Peyer's patch (tissue), 4 donors: ENCODE results near the gene LDB3. TPM values are rescaled to one million over a fixed set of nuclear protein-coding genes. Genes with fewer than 3 reads are reported as not detected.

Source experiments
- DNase-seq, 3 donors: peaks; one replicate each; pipeline ENCODE4 v3.0.0-alpha.2; 2017 to 2019
- H3K27ac ChIP-seq, 4 donors: fragments of 200-600 bp; sonication (generic); one replicate each; pipeline ENCODE4 v1.5.1; 2016 to 2019
- H3K27me3 ChIP-seq, 2 donors: fragments of 200-600 bp; sonication (generic); one replicate each; pipeline ENCODE4 v1.5.1; 2019
- H3K36me3 ChIP-seq, 3 donors: fragments of 200-600 bp; sonication (generic); one replicate each; pipeline ENCODE4 v1.5.1; 2016 to 2019
- H3K4me1 ChIP-seq, 4 donors: fragments of 200-600 bp; sonication (generic); one replicate each; pipeline ENCODE4 v1.5.1; 2016 to 2019
- H3K4me3 ChIP-seq, 4 donors: fragments of 200-600 bp; sonication (generic); 1 replicate in 3 of 4; 2 replicates in 1 of 4; pipeline ENCODE4 v1.5.1; 2016 to 2019; ENCODE audit warnings: mild to moderate bottlenecking in 1 of 4
- H3K9me3 ChIP-seq, 4 donors: fragments of 200-600 bp; sonication (generic); one replicate each; pipeline ENCODE4 v1.5.1; 2016 to 2019; ENCODE audit warnings: mild to moderate bottlenecking in 1 of 4
- POLR2A ChIP-seq, 2 donors: fragments of 450-650 bp; IDR thresholded peaks; one replicate each; pipeline ENCODE4 v1.5.1; 2017; ENCODE audit warnings: antibody characterized with exemption in 2 of 2, mild to moderate bottlenecking in 2 of 2, moderate library complexity in 2 of 2
- total RNA-seq, 4 donors: library from RNA; depleted of rRNA; stranded (reverse); fragments of >200 nt; gene quantifications; one replicate each; pipeline ENCODE4 v1.1.0, GENCODE V29; 2016
- TF ChIP-seq, protein P1 (sequence below), 6 experiments: fragments of 450-650 bp in 4 of 6; fragments of 200-600 bp in 2 of 6; sonication (generic) in 1 of 6; IDR thresholded peaks; one replicate each; pipeline ENCODE4 v1.5.1; 2017 to 2019; ENCODE audit warnings: antibody characterized with exemption in 6 of 6, mild to moderate bottlenecking in 3 of 6, moderate library complexity in 1 of 6

LDB3 gene
- total RNA-seq, 4 donors from 2014 or later, result 1.3 to 9.1 (median 2.3) TPM

DNA sequence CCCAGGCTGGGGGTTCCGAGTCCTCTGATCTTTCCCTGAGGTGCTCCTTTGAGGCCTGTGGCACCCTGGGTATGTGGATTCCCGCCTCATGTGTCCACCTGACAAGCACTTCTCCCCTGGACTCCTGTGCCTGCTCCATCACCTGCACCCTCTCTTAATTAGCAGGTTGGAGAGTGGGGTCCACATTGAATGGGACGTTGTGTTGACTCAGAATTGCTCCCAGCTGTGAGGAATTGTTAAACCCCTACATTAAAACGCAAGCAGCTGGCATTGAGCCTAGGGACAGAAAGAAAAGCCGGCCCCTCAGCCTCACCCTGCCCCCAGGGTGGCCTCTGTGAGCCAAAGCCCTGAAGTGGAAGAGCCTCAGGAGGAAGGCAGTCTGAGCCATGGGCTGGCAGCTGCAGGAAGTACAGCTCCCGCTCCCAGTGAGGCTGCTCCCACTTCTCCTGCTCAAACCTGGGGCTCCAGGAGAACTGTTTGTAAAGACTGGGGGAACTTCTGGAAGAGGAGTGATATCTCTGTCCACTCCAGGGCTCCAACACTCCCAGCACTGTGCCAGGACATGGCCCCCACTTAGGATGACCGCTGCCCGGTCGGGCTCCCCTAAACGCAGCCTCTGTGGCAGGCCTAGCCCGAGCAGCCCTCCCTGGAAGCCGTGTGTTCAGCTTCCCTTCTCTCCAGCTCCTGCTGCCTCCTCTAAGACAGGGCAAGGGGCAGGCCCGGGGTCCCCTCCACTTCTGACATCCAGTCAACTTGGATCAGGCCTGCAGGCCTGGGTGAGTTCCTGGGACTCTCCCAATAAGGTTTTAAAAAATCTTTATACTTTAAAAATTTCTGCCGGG, 15.7 kb upstream of the LDB3 start:
- DNase-seq, result peak in 2 of 3 donors; percentile 22 to 34
- Histone ChIP-seq H3K4me3 (no peak overlapping the region), H3K36me3 (no peaks in the 10 kb centered on the region), H3K4me1 (peaks cover 0 to 10% (median 0%) of the 10 kb centered on the region in 4 donors), H3K27ac (no peak overlapping the region), H3K9me3 (no peaks in the 10 kb centered on the region), H3K27me3 (no peaks in the 10 kb centered on the region)
- TF ChIP-seq, protein P1, sequence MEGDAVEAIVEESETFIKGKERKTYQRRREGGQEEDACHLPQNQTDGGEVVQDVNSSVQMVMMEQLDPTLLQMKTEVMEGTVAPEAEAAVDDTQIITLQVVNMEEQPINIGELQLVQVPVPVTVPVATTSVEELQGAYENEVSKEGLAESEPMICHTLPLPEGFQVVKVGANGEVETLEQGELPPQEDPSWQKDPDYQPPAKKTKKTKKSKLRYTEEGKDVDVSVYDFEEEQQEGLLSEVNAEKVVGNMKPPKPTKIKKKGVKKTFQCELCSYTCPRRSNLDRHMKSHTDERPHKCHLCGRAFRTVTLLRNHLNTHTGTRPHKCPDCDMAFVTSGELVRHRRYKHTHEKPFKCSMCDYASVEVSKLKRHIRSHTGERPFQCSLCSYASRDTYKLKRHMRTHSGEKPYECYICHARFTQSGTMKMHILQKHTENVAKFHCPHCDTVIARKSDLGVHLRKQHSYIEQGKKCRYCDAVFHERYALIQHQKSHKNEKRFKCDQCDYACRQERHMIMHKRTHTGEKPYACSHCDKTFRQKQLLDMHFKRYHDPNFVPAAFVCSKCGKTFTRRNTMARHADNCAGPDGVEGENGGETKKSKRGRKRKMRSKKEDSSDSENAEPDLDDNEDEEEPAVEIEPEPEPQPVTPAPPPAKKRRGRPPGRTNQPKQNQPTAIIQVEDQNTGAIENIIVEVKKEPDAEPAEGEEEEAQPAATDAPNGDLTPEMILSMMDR (IDR thresholded peaks at IDR 0.05), result no peak
- no peak for TF ChIP-seq POLR2A (IDR thresholded peaks at IDR 0.05)

DNA sequence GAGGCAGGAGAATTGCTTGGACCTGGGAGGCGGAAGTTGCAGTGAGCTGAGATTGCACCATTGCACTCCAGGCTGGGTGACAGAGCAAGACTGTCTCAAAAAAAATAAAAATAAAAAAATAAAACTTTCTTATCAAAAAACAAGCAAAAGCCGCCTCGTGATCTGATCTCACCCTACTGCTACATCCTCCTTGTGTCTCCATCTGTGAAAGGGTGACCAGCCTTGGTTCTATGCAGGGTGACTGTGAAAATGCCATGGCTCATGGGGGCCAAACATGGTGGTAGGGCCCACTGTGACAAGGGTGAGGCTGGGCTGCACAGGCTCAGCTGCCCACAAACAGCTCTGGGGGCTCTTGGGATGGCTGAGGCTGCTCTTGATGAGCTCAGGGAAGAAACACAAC, 14.9 kb upstream of the LDB3 start:
- DNase-seq, result peak in 1 of 3 donors; percentile 31
- H3K27me3 ChIP-seq, result no peaks in the 10 kb centered on the region
- no peak overlapping the region for H3K27ac ChIP-seq
- no peaks in the 10 kb centered on the region for H3K9me3 ChIP-seq
- no peak overlapping the region for H3K4me3 ChIP-seq
- TF ChIP-seq POLR2A (IDR thresholded peaks at IDR 0.05), result no peak
- TF ChIP-seq, protein P1 (IDR thresholded peaks at IDR 0.05), result no peak
- peaks cover 0 to 10% (median 0%) of the 10 kb centered on the region in 4 donors for H3K4me1 ChIP-seq
- no peaks in the 10 kb centered on the region for H3K36me3 ChIP-seq

DNA sequence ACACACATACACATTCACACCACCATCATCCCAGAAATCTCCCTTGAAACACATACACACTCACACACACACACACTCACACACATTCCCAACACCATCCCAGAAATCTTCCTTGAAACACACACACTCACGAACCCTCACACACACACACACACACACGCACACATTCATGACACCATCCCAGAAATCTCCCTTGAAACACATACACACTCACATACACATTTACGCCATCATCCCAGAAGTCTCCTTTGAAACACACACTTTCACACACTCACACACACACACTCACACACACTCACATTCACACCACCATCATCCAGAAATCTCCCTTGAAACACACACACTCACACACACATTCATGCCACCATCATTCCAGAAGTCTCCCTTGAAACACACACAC, 14.3 kb upstream of the LDB3 start:
- H3K4me1 ChIP-seq, result peaks cover 0 to 9% (median 0%) of the 10 kb centered on the region in 4 donors
- no peaks in the 10 kb centered on the region for H3K36me3 ChIP-seq
- H3K27me3 ChIP-seq, result no peaks in the 10 kb centered on the region
- no peak overlapping the region for H3K27ac ChIP-seq
- TF ChIP-seq, protein P1 (IDR thresholded peaks at IDR 0.05), result no peak
- no peak for TF ChIP-seq POLR2A (IDR thresholded peaks at IDR 0.05)
- DNase-seq, result no peak
- no peaks in the 10 kb centered on the region for H3K9me3 ChIP-seq
- no peak overlapping the region for H3K4me3 ChIP-seq

DNA sequence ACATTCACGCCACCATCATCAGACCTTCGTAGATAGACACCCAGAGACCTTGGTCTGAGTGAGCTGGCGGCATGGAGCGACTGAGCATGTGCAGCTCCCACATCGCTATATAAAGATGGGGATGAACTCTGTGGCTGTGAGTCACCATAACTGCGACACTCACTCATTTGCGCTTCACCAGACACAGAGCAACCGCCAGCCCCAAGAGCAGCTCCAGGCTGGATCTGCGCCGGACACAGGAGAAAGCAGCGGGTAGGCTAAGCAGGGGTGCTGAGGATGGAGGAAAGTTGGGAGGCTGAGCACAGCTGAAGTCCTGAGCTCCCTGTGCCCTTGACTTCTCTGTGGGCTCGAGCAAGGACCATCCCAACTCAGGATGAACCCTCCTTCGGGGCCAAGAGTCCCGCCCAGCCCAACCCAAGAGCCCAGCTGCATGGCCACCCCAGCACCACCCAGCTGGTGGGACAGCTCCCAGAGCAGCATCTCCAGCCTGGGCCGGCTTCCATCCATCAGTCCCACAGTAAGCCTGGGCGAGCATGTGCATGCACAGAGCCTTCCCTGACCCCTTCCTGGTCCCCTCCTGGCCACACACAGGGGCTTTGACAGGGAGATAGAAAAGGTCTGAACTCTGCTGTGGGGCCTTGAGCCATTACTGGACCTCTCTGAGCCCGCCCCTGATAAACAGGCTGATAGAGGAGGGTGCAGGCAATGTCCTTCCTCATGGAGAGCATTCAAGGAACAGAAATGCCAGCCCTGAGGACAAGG, 13.7 kb upstream of the LDB3 start, which contains the start of gene OPN4:
Gene OPN4 (plus strand): TSS at position 137 of the 762 bp plus-strand sequence. CDS start 237 bp downstream, at position 374.
- TF ChIP-seq, protein P1 (IDR thresholded peaks at IDR 0.05), result no peak
- TF ChIP-seq POLR2A (IDR thresholded peaks at IDR 0.05), result no peak

DNA sequence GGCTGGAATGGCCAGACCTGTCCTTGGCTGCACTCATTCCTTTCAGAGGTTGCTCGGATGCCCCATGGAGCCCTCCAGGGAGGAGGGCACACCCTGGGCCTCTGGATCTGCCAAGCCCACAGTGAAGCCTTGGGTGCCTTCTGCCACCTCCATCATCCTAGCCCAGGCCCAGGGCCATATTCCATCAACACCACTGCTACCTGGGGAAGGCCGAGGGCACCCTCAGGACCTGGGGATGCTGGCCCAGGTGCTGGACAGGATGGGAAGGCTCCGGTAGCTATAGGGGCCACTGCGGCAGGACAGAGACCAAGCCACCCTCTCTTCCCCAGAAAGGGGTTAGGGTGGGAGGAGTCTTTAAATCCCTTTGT, 13.2 kb upstream of the LDB3 start:
- H3K27ac ChIP-seq, result no peak overlapping the region
- no peaks in the 10 kb centered on the region for H3K9me3 ChIP-seq
- H3K4me3 ChIP-seq, result no peak overlapping the region
- H3K27me3 ChIP-seq, result no peaks in the 10 kb centered on the region
- peak in 2 of 3 donors; percentile 31 to 34 for DNase-seq
- no peak for TF ChIP-seq POLR2A (IDR thresholded peaks at IDR 0.05)
- TF ChIP-seq, protein P1 (IDR thresholded peaks at IDR 0.05), result no peak
- H3K4me1 ChIP-seq, result no peaks in the 10 kb centered on the region
- no peaks in the 10 kb centered on the region for H3K36me3 ChIP-seq

More for the DNA sequence above, 13.7 kb upstream of the LDB3 start, which contains the start of gene OPN4:
- DNase-seq, result peak in 2 of 3 donors; percentile 30 to 38
- Histone ChIP-seq H3K36me3 (no peaks in the 10 kb centered on the region), H3K27ac (no peak within 1 kb of the TSS), H3K4me3 (no peak within 1 kb of the TSS), H3K4me1 (peaks cover 0 to 2% (median 0%) of the 10 kb centered on the region in 4 donors), H3K27me3 (no peaks in the 10 kb centered on the region), H3K9me3 (no peaks in the 10 kb centered on the region)
